ENCODE measurements around the gene AHCYL2.
A peak's percentile ranks its signal among the peaks of the same experiment; 100 is the strongest.
"Not testable (repeated sequence)": the region's sequence is repeated elsewhere in the genome, so short reads cannot be mapped to it uniquely, and the experiment has no call there.

The AHCYL2 gene

GRCh38 chr7:129273936-129274335, 49.1 kb downstream of the AHCYL2 start:
- no peak for FAIRE-seq
- no peak for DNase-seq (ENCODE audit: insufficient read length)
- TF ChIP-seq POLR2AphosphoS5 (IDR thresholded peaks at IDR 0.05; ENCODE audit: low read depth, low read length) = no peak
- TF ChIP-seq TAF1 (IDR thresholded peaks at IDR 0.05; ENCODE audit: borderline replicate concordance, low read depth, low read length) = no peak
- no peak for TF ChIP-seq POLR2A (IDR thresholded peaks at IDR 0.05; ENCODE audit: low read depth, low read length)

- DNase-seq (ENCODE audit: insufficient read length) = no peak
- no peak for TF ChIP-seq POLR2A (IDR thresholded peaks at IDR 0.05; ENCODE audit: low read depth, low read length)
- no peak for TF ChIP-seq TAF1 (IDR thresholded peaks at IDR 0.05; ENCODE audit: borderline replicate concordance, low read depth, low read length)
- no peak for TF ChIP-seq POLR2AphosphoS5 (IDR thresholded peaks at IDR 0.05; ENCODE audit: low read depth, low read length)
- FAIRE-seq = no peak
Observed at GRCh38 chr7:129277629-129278028, 52.8 kb downstream of the AHCYL2 start.

GRCh38 chr7:129278688-129279087, 53.9 kb downstream of the AHCYL2 start:
- DNase-seq (ENCODE audit: insufficient read length) (no peak), FAIRE-seq (no peak)
- TF ChIP-seq POLR2AphosphoS5 (IDR thresholded peaks at IDR 0.05; ENCODE audit: low read depth, low read length) = no peak
- no peak for TF ChIP-seq POLR2A (IDR thresholded peaks at IDR 0.05; ENCODE audit: low read depth, low read length)
- no peak for TF ChIP-seq TAF1 (IDR thresholded peaks at IDR 0.05; ENCODE audit: borderline replicate concordance, low read depth, low read length)

GRCh38 chr7:129279757-129280156, 54.9 kb downstream of the AHCYL2 start:
- no peak for DNase-seq (ENCODE audit: insufficient read length)
- FAIRE-seq = peak; percentile 58
- TF ChIP-seq TAF1 (IDR thresholded peaks at IDR 0.05; ENCODE audit: borderline replicate concordance, low read depth, low read length) (no peak), POLR2A (IDR thresholded peaks at IDR 0.05; ENCODE audit: low read depth, low read length) (no peak), POLR2AphosphoS5 (IDR thresholded peaks at IDR 0.05; ENCODE audit: low read depth, low read length) (no peak)

GRCh38 chr7:129281163-129281562, 56.3 kb downstream of the AHCYL2 start:
- DNase-seq (ENCODE audit: insufficient read length) (no peak), FAIRE-seq (no peak)
- TF ChIP-seq POLR2A (IDR thresholded peaks at IDR 0.05; ENCODE audit: low read depth, low read length) (no peak), POLR2AphosphoS5 (IDR thresholded peaks at IDR 0.05; ENCODE audit: low read depth, low read length) (no peak), TAF1 (IDR thresholded peaks at IDR 0.05; ENCODE audit: borderline replicate concordance, low read depth, low read length) (no peak)

GRCh38 chr7:129282865-129283264, 58.0 kb downstream of the AHCYL2 start:
- DNase-seq (ENCODE audit: insufficient read length) = no peak
- FAIRE-seq = no peak
- no peak for TF ChIP-seq POLR2A (IDR thresholded peaks at IDR 0.05; ENCODE audit: low read depth, low read length)
- no peak for TF ChIP-seq TAF1 (IDR thresholded peaks at IDR 0.05; ENCODE audit: borderline replicate concordance, low read depth, low read length)
- no peak for TF ChIP-seq POLR2AphosphoS5 (IDR thresholded peaks at IDR 0.05; ENCODE audit: low read depth, low read length)

GRCh38 chr7:129283936-129284335, 59.1 kb downstream of the AHCYL2 start:
- TF ChIP-seq POLR2A (IDR thresholded peaks at IDR 0.05; ENCODE audit: low read depth, low read length) (no peak), POLR2AphosphoS5 (IDR thresholded peaks at IDR 0.05; ENCODE audit: low read depth, low read length) (no peak), TAF1 (IDR thresholded peaks at IDR 0.05; ENCODE audit: borderline replicate concordance, low read depth, low read length) (no peak)
- DNase-seq (ENCODE audit: insufficient read length) (no peak), FAIRE-seq (no peak)

GRCh38 chr7:129285111-129285510, 60.3 kb downstream of the AHCYL2 start:
- DNase-seq (ENCODE audit: insufficient read length) (no peak), FAIRE-seq (no peak)
- TF ChIP-seq TAF1 (IDR thresholded peaks at IDR 0.05; ENCODE audit: borderline replicate concordance, low read depth, low read length) (no peak), POLR2AphosphoS5 (IDR thresholded peaks at IDR 0.05; ENCODE audit: low read depth, low read length) (no peak), POLR2A (IDR thresholded peaks at IDR 0.05; ENCODE audit: low read depth, low read length) (no peak)

GRCh38 chr7:129292861-129293260, 68.0 kb downstream of the AHCYL2 start:
- DNase-seq (ENCODE audit: insufficient read length) (no peak), FAIRE-seq (no peak)
- TF ChIP-seq TAF1 (IDR thresholded peaks at IDR 0.05; ENCODE audit: borderline replicate concordance, low read depth, low read length) = no peak
- TF ChIP-seq POLR2A (IDR thresholded peaks at IDR 0.05; ENCODE audit: low read depth, low read length) = no peak
- TF ChIP-seq POLR2AphosphoS5 (IDR thresholded peaks at IDR 0.05; ENCODE audit: low read depth, low read length) = no peak

GRCh38 chr7:129295015-129295423, 70.2 kb downstream of the AHCYL2 start:
- DNase-seq (ENCODE audit: insufficient read length) = no peak
- FAIRE-seq = no peak

GRCh38 chr7:129298268-129298893, 73.6 kb downstream of the AHCYL2 start:
- DNase-seq (ENCODE audit: insufficient read length) (peak; percentile 13), FAIRE-seq (no peak)
- TF ChIP-seq POLR2AphosphoS5 (IDR thresholded peaks at IDR 0.05; ENCODE audit: low read depth, low read length) = no peak
- no peak for TF ChIP-seq POLR2A (IDR thresholded peaks at IDR 0.05; ENCODE audit: low read depth, low read length)
- TF ChIP-seq TAF1 (IDR thresholded peaks at IDR 0.05; ENCODE audit: borderline replicate concordance, low read depth, low read length) = no peak

More at GRCh38 chr7:129295015-129295423, 70.2 kb downstream of the AHCYL2 start:
- no peak for TF ChIP-seq TAF1 (IDR thresholded peaks at IDR 0.05; ENCODE audit: borderline replicate concordance, low read depth, low read length)
- TF ChIP-seq POLR2AphosphoS5 (IDR thresholded peaks at IDR 0.05; ENCODE audit: low read depth, low read length) = no peak
- TF ChIP-seq POLR2A (IDR thresholded peaks at IDR 0.05; ENCODE audit: low read depth, low read length) = no peak

GRCh38 chr7:129299889-129300288, 75.1 kb downstream of the AHCYL2 start:
- TF ChIP-seq POLR2AphosphoS5 (IDR thresholded peaks at IDR 0.05; ENCODE audit: low read depth, low read length) (no peak), TAF1 (IDR thresholded peaks at IDR 0.05; ENCODE audit: borderline replicate concordance, low read depth, low read length) (no peak), POLR2A (IDR thresholded peaks at IDR 0.05; ENCODE audit: low read depth, low read length) (no peak)
- DNase-seq (ENCODE audit: insufficient read length) (no peak), FAIRE-seq (no peak)

GRCh38 chr7:129300299-129300698, 75.5 kb downstream of the AHCYL2 start:
- not testable (repeated sequence) for FAIRE-seq; DNase-seq (ENCODE audit: insufficient read length)
